ENCODE results near the gene ASB4.
A peak's percentile ranks its signal among the peaks of the same experiment; 100 is the strongest.
"Not testable (repeated sequence)": the region's sequence is repeated elsewhere in the genome, so short reads cannot be mapped to it uniquely, and the experiment has no call there.

Gene ASB4

GRCh38 chr7:95454438-95455045 is 31.2 kb upstream of the ASB4 start:
- H3K4me3 ChIP-seq (ENCODE audit: low read depth, low read length) = no peak overlapping the region
- TF ChIP-seq CTCF (IDR thresholded peaks at IDR 0.05; ENCODE audit: low read depth, low read length, missing control alignments) = no peak
- no peak for DNase-seq (ENCODE audit: low read depth)

- no peak overlapping the region for H3K4me3 ChIP-seq (ENCODE audit: low read depth, low read length)
- no peak for TF ChIP-seq CTCF (IDR thresholded peaks at IDR 0.05; ENCODE audit: low read depth, low read length, missing control alignments)
- DNase-seq (ENCODE audit: low read depth) = no peak
Observed at GRCh38 chr7:95457947-95458346, 27.8 kb upstream of the ASB4 start.

GRCh38 chr7:95460653-95461052 is 25.1 kb upstream of the ASB4 start:
- H3K4me3 ChIP-seq (ENCODE audit: low read depth, low read length); DNase-seq (ENCODE audit: low read depth): not testable (repeated sequence)

GRCh38 chr7:95467912-95468607 is 17.7 kb upstream of the ASB4 start:
- H3K4me3 ChIP-seq (ENCODE audit: low read depth, low read length) = no peak overlapping the region
- no peak for DNase-seq (ENCODE audit: low read depth)
- TF ChIP-seq CTCF (IDR thresholded peaks at IDR 0.05; ENCODE audit: low read depth, low read length, missing control alignments) = no peak

- no peak for DNase-seq (ENCODE audit: low read depth)
- no peak for TF ChIP-seq CTCF (IDR thresholded peaks at IDR 0.05; ENCODE audit: low read depth, low read length, missing control alignments)
- no peak overlapping the region for H3K4me3 ChIP-seq (ENCODE audit: low read depth, low read length)
Observed at GRCh38 chr7:95469187-95469586, 16.6 kb upstream of the ASB4 start.

- DNase-seq (ENCODE audit: low read depth) = no peak
- no peak overlapping the region for H3K4me3 ChIP-seq (ENCODE audit: low read depth, low read length)
- no peak for TF ChIP-seq CTCF (IDR thresholded peaks at IDR 0.05; ENCODE audit: low read depth, low read length, missing control alignments)
Observed at GRCh38 chr7:95469848-95470247, 15.9 kb upstream of the ASB4 start.

- TF ChIP-seq CTCF (IDR thresholded peaks at IDR 0.05; ENCODE audit: low read depth, low read length, missing control alignments) = no peak
- DNase-seq (ENCODE audit: low read depth) = peak; percentile 33
- no peak overlapping the region for H3K4me3 ChIP-seq (ENCODE audit: low read depth, low read length)
Observed at GRCh38 chr7:95470452-95470851, 15.3 kb upstream of the ASB4 start.

Measured in GM12864 (cell line).